Measurements from ENCODE around the gene FARSA. TPM values are rescaled to one million over a fixed set of nuclear protein-coding genes. Genes with fewer than 3 reads are reported as not detected.
A peak's percentile ranks its signal among the peaks of the same experiment; 100 is the strongest.

The FARSA gene
- total RNA-seq, 1 experiment from 2014 or later: 194 TPM

GRCh38 chr19:12932392-12933286 lies 872 bp downstream of the FARSA start:
- ATAC-seq (peak; percentile 3), DNase-seq (peak; percentile 22)
- H3K4me2 ChIP-seq (ENCODE audit: low read length): peak overlapping the region; percentile 84
- H3K27ac ChIP-seq (ENCODE audit: low read length): peak overlapping the region; percentile 58
- ChIA-PET POLR2A (ENCODE audit: unreplicated experiment) (interaction anchor here (0.5 to 0.6 kb wide), 2 partner anchors 142 to 217 kb away, joined by 3 to 13 read pairs; no protein-coding TSS in a partner anchor), CTCF (no interaction called here)
- H3K27me3 ChIP-seq (ENCODE audit: low read length): no peaks in the 10 kb centered on the region
- no peaks in the 10 kb centered on the region for H3K9me2 ChIP-seq (replicated peaks; ENCODE audit: low read length)
- H3K9ac ChIP-seq (ENCODE audit: low read length): peak overlapping the region; percentile 96
- H2AFZ ChIP-seq (ENCODE audit: low read length): peak overlapping the region; percentile 98
- H4K20me1 ChIP-seq (ENCODE audit: low read length): 0 out of 2 replicates have a peak, but pooled peaks cover 4% of the 10 kb centered on the region
- peaks cover 46% of the 10 kb centered on the region for H3K79me2 ChIP-seq (ENCODE audit: low read length)
- intact Hi-C loops (cut with micrococcal nuclease): no loop called here
- H3F3A ChIP-seq (ENCODE audit: low read length, unreplicated experiment): no peaks in the 10 kb centered on the region
- BruUV-seq (replicated peaks): no TSS peak
- no peaks in the 10 kb centered on the region for H3K9me3 ChIP-seq (ENCODE audit: low read length)
- peaks cover 34% of the 10 kb centered on the region for H3K36me3 ChIP-seq (ENCODE audit: low read depth, low read length)
- peak overlapping the region; percentile 96 for H3K4me3 ChIP-seq (ENCODE audit: low read length)
- TF ChIP-seq EZH2phosphoT487 (IDR thresholded peaks at IDR 0.05; ENCODE audit: borderline replicate concordance, low read length) (no peak), EZH2 (IDR thresholded peaks at IDR 0.05; ENCODE audit: low read length, unreplicated experiment) (no peak), CTCF (conservative IDR thresholded peaks at IDR 0.05; ENCODE audit: low read depth, low read length) (no peak)
- H3K4me1 ChIP-seq (ENCODE audit: insufficient read depth, low read length): peaks cover 18% of the 10 kb centered on the region

GRCh38 chr19:12930002-12930645 lies 3.4 kb downstream of the FARSA start:
- TF ChIP-seq EZH2 (IDR thresholded peaks at IDR 0.05; ENCODE audit: low read length, unreplicated experiment) (no peak), CTCF (conservative IDR thresholded peaks at IDR 0.05; ENCODE audit: low read depth, low read length) (peak; percentile 3; the same call in 1 of the 2 replicates)
- Histone ChIP-seq H4K20me1 (ENCODE audit: low read length) (0 out of 2 replicates have a peak, but pooled peaks cover 4% of the 10 kb centered on the region), H3K27ac (ENCODE audit: low read length) (no peak overlapping the region), H2AFZ (ENCODE audit: low read length) (no peak overlapping the region), H3K4me1 (ENCODE audit: insufficient read depth, low read length) (peaks cover 14% of the 10 kb centered on the region), H3F3A (ENCODE audit: low read length, unreplicated experiment) (no peaks in the 10 kb centered on the region), H3K4me2 (ENCODE audit: low read length) (no peak overlapping the region), H3K9me3 (ENCODE audit: low read length) (no peaks in the 10 kb centered on the region), H3K27me3 (ENCODE audit: low read length) (no peaks in the 10 kb centered on the region), H3K9ac (ENCODE audit: low read length) (no peak overlapping the region), H3K79me2 (ENCODE audit: low read length) (peaks cover 46% of the 10 kb centered on the region), H3K9me2 (replicated peaks; ENCODE audit: low read length) (no peaks in the 10 kb centered on the region), H3K4me3 (ENCODE audit: low read length) (no peak overlapping the region), H3K36me3 (ENCODE audit: low read depth, low read length) (peaks cover 48% of the 10 kb centered on the region)
- ChIA-PET POLR2A (ENCODE audit: unreplicated experiment) (no interaction called here), CTCF (no interaction called here)
- BruUV-seq (replicated peaks): no TSS peak
- no peak for DNase-seq
- intact Hi-C loops (cut with micrococcal nuclease): no loop called here
- ATAC-seq: no peak

Data from PC-3 (cell line).